Mucosa of stomach (tissue), 1 donor: ENCODE results near the gene ZNF521.
"Not testable (repeated sequence)": the region's sequence is repeated elsewhere in the genome, so short reads cannot be mapped to it uniquely, and the experiment has no call there.

Source experiments
- H3K27me3 ChIP-seq: one replicate; pipeline ENCODE4 v1.7.0; 2013; ENCODE audit warnings: mild to moderate bottlenecking, low read length; ENCODE audit not compliant: control insufficient read depth, insufficient read depth
- H3K36me3 ChIP-seq: one replicate; pipeline ENCODE4 v1.7.0; 2013; ENCODE audit warnings: low read length; ENCODE audit not compliant: control insufficient read depth, insufficient read depth
- H3K4me1 ChIP-seq: one replicate; pipeline ENCODE4 v1.7.0; 2013; ENCODE audit warnings: mild to moderate bottlenecking, low read length; ENCODE audit not compliant: control insufficient read depth, insufficient read depth
- H3K4me3 ChIP-seq: one replicate; pipeline ENCODE4 v1.7.0; 2013; ENCODE audit warnings: low read length
- H3K9ac ChIP-seq: one replicate; pipeline ENCODE4 v1.7.0; 2013; ENCODE audit warnings: mild to moderate bottlenecking, low read length, moderate library complexity
- H3K9me3 ChIP-seq: one replicate; pipeline ENCODE4 v1.7.0; 2013; ENCODE audit warnings: mild to moderate bottlenecking, low read length, moderate library complexity; ENCODE audit not compliant: control insufficient read depth
- donor health status: Pancreatic carcinoma.

The ZNF521 gene

DNA sequence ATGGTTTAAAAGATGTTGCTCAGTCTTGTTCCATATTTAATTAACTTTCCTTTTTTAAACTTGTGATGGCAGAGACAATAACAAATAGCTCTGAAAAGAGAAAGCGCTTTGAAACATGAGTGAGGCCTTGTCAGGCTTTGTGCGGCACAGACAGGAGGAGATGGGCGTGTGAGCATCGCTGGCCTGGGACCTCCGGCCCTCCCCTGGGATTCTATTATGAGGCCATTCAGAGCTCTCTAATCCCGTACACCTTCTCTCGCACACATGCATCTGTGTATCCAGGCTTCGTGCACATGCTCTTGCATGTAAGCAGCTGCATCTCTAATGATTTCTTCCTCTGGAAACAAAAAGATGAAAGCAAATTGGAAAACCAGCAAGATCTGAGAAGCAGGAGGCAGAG, 313.7 kb downstream of the ZNF521 start:
- Histone ChIP-seq H3K9ac (no peak overlapping the region), H3K4me3 (no peak overlapping the region), H3K27me3 (peaks cover 3% of the 10 kb centered on the region), H3K4me1 (no peaks in the 10 kb centered on the region), H3K36me3 (no peaks in the 10 kb centered on the region), H3K9me3 (no peaks in the 10 kb centered on the region)

DNA sequence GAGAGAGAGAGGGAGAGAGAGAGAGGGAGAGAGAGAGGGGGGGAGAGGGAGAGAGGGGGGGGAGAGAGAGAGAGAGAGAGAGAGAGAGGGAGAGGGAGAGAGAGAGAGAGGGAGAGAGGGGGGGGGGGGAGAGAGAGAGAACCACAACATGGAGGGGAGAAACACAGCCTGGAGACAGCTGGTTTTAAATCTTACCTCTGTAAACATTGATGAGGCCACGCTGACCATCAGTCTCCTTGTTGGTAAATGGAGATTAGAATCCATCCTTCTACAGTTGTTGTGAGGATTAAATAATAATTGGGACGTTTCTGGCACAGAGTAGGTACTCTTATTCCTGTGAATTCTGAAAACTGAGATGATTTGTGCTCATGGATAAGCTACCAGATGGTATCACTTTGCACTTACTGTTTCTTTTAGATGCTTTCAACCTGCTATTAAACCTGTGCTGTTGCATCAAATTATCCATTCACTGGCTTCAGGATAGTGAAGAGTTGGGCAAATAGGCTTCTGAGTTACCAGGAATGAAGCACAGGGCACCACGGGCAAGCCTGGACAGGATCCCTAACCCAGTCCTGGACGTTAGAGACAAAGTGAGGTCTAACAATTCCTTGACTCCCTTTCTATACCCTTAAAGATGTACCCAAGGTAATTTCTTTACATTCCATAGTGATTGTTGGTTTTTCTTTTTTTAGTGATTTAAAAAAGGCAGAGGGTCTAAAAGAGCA, 318.1 kb downstream of the ZNF521 start:
- H3K9me3 ChIP-seq = no peaks in the 10 kb centered on the region
- no peaks in the 10 kb centered on the region for H3K27me3 ChIP-seq
- H3K9ac ChIP-seq = no peak overlapping the region
- no peak overlapping the region for H3K4me3 ChIP-seq
- no peaks in the 10 kb centered on the region for H3K36me3 ChIP-seq
- H3K4me1 ChIP-seq = no peaks in the 10 kb centered on the region

GRCh38 chr18:25033175-25033574, 318.8 kb downstream of the ZNF521 start:
- not testable (repeated sequence) for H3K9me3 ChIP-seq, H3K4me1 ChIP-seq, H3K4me3 ChIP-seq, H3K27me3 ChIP-seq, H3K9ac ChIP-seq, H3K36me3 ChIP-seq

GRCh38 chr18:25029802-25030201, 322.2 kb downstream of the ZNF521 start:
- Histone ChIP-seq H3K27me3 (no peaks in the 10 kb centered on the region), H3K9me3 (no peaks in the 10 kb centered on the region), H3K4me1 (no peaks in the 10 kb centered on the region), H3K9ac (no peak overlapping the region), H3K4me3 (no peak overlapping the region), H3K36me3 (no peaks in the 10 kb centered on the region)

GRCh38 chr18:25019931-25020330, 332.0 kb downstream of the ZNF521 start:
- Histone ChIP-seq H3K4me1 (no peaks in the 10 kb centered on the region), H3K9me3 (no peaks in the 10 kb centered on the region), H3K9ac (no peak overlapping the region), H3K36me3 (no peaks in the 10 kb centered on the region), H3K27me3 (no peaks in the 10 kb centered on the region), H3K4me3 (no peak overlapping the region)

- Histone ChIP-seq H3K4me1 (no peaks in the 10 kb centered on the region), H3K9ac (no peak overlapping the region), H3K9me3 (no peaks in the 10 kb centered on the region), H3K27me3 (no peaks in the 10 kb centered on the region), H3K4me3 (no peak overlapping the region), H3K36me3 (no peaks in the 10 kb centered on the region)
Measured at GRCh38 chr18:25019086-25019860, 332.7 kb downstream of the ZNF521 start.

DNA sequence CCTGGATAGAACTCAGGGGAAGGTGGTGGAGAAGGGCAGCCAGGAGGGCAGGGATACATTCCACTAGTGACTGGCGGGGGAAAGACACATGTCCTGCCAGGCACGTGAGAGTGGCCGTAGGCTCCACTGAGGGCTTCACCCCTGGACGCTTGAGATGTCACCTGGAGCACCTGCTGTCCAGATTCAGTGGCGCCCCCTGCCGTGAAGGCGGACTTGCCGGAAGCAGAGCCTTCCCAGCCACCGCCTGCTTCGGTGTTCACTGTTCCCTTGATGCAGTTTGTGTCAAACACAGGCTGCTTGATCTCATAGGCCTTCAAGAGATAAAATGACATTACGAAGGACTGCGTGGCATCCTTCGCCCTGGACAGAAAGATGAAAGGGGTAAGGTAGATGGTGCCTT, 335.3 kb downstream of the ZNF521 start:
- no peaks in the 10 kb centered on the region for H3K4me1 ChIP-seq
- H3K4me3 ChIP-seq = no peak overlapping the region
- H3K36me3 ChIP-seq = no peaks in the 10 kb centered on the region
- no peaks in the 10 kb centered on the region for H3K9me3 ChIP-seq
- H3K27me3 ChIP-seq = no peaks in the 10 kb centered on the region
- H3K9ac ChIP-seq = no peak overlapping the region

DNA sequence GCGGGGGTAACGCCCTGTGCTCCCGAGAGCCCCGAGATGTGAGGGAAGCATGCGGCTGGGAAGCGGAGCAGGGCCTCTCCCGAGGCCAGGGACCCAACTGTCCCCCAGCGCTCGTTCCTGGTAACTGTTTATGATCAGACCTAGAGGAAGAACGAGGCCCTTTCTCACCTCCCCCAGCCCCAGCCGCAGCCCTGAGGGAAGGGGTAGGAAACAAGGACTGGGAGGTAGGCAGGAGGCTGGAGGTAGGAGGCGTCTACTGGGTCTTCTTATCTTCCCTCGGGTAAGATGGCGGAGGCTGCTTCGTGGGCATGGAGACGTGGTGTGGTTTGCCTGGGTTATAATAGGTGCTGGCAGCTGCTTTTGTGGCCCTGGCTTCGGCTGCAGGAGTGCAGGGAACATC, 335.8 kb downstream of the ZNF521 start:
- Histone ChIP-seq H3K4me3 (no peak overlapping the region), H3K4me1 (no peaks in the 10 kb centered on the region), H3K27me3 (no peaks in the 10 kb centered on the region), H3K9ac (no peak overlapping the region), H3K36me3 (no peaks in the 10 kb centered on the region), H3K9me3 (no peaks in the 10 kb centered on the region)
